ENCODE measurements around the gene FAM83C.
"Not testable (repeated sequence)": the region's sequence is repeated elsewhere in the genome, so short reads cannot be mapped to it uniquely, and the experiment has no call there.

FAM83C gene

DNA sequence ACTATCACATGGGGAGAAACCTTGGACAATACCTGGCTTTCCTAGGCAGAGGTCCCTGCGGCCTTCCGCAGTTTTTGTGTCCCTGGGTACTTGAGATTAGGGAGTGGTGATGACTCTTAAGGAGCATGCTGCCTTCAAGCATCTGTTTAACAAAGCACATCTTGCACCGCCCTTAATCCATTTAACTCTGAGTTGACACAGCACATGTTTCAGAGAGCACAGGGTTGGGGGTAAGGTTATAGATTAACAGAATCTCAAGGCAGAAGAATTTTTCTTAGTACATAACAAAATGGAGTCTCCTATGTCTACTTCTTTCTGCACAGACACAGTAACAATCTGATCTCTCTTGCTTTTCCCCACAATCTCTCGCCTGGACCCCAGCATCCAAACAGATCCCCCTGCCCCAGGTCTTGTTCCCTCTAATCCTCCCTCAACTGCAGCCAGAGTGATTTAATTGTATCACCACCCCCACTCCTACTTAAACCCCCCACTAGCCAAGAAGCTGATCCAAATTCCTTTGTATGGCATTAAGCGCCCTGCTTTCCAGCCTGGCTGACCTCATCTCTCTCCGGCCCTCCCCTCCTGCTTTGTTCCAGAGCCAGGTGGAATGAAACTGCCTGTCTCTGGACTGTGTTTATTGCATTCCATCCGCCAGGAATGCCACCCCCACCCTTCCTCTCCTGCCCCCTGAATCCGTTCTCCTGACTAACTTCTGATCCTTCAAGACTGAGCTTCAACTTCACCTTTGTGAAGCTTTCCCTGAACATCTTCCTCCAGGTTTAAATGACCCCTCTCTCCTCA lies 29.3 kb downstream of the FAM83C start:
- DNase-seq, result not testable (repeated sequence)

DNA sequence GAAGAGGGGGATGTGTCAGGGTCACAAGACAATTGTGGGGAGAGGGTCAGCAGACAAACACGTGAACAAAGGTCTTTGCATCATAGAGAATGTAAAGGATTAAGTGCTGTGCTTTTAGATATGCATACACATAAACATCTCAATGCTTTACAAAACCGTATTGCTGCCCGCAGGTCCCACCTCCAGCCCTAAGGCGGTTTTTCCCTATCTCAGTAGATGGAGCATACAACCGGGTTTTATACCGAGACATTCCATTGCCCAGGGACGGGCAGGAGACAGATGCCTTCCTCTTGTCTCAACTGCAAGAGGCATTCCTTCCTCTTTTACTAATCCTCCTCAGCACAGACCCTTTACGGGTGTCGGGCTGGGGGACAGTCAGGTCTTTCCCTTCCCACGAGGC lies 29.9 kb downstream of the FAM83C start:
- DNase-seq, result not testable (repeated sequence)

DNA sequence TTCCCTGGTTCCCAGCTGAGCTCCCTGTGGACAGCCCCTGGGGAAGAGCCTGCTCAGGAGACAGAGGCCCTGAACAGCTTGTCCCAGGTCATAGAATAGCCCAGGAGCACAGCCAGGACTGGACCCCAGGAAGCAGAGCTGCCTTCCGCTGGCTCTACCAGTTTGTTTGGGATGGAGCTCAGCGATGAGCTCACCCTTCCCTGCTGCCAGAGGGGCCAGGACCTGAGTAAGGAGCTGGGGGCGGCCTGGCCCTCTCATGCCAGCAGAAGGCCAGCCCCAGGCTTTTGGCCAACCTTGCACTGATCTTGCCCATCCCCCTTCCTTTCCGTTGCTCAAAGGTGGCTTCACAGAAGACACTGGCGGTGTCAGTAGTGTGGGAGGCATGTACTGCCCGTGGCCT lies 31.8 kb downstream of the FAM83C start:
- DNase-seq, result no peak

- DNase-seq, result no peak
Measured at GRCh38 chr20:35257175-35257909, 34.9 kb downstream of the FAM83C start.

- no peak for DNase-seq
Measured at GRCh38 chr20:35254448-35254999, 37.7 kb downstream of the FAM83C start.

DNA sequence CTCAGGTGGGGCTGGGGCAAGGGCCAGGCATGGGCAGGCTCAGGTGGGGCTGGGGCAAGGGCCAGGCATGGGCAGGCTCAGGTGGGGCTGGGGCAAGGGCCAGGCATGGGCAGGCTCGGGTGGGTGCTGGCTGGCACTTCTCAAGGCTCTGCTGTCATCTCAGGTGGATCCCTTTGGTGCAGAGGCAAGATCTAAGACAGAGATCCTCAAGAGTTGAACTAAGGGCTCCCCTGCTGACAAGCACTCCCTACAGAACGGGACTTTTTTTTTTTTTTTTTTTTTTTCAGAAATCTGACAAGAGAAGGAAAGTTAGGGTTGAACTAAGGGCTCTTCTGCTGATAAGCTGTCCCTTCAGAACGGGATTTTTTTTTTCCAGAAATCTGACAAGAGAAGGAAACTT lies 39.2 kb downstream of the FAM83C start:
- no peak for DNase-seq

DNA sequence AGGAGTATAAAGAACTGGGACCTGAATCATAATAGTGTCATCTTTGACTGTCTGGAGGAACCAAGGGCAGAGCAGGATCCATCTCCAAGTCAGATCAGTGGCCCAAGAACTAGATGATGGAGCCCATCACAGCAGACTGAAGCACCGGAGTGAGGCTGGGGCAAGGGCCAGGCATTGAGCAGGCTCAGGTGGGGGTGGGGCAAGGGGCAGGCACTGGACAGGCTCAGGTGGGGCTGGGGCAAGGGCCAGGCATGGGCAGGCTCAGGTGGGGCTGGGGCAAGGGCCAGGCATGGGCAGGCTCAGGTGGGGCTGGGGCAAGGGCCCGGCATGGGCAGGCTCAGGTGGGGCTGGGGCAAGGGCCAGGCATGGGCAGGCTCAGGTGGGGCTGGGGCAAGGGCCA lies 39.6 kb downstream of the FAM83C start:
- DNase-seq, result not testable (repeated sequence)

GRCh38 chr20:35252037-35252461 lies 40.2 kb downstream of the FAM83C start:
- no peak for DNase-seq

DNA sequence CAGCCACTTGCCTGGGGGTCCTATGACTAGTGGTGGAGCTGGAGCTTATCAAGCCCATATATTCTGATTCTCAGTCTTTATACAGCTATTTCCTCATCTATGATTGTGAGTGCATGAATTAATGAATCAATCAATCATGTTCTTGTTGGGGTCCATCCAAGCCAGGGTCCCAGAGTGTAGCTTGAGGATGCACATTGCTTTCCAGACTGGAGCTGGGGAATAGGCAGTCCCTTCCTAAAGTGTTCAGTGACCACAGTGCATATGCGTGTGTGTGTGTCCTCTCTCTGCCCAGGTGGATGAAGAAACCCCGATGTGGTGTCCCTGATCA lies 40.6 kb downstream of the FAM83C start:
- DNase-seq, result no peak

GRCh38 chr20:35248641-35249475 lies 43.4 kb downstream of the FAM83C start:
- DNase-seq, result no peak

DNA sequence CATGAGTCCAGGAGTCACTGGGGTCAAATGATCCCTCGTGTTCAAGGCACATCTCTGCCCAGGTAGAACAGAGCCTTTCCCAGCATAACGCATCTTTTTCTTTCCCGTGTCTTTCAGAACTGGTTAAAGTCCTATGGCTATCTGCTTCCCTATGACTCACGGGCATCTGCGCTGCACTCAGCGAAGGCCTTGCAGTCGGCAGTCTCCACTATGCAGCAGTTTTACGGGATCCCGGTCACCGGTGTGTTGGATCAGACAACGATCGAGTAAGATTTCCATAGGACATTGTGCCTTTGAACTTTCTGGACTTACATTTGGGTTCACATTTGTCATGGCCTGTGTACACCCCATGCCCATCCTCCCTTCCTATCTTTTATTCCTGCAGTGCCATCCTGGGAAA lies 45.5 kb downstream of the FAM83C start:
- no peak for DNase-seq

DNA sequence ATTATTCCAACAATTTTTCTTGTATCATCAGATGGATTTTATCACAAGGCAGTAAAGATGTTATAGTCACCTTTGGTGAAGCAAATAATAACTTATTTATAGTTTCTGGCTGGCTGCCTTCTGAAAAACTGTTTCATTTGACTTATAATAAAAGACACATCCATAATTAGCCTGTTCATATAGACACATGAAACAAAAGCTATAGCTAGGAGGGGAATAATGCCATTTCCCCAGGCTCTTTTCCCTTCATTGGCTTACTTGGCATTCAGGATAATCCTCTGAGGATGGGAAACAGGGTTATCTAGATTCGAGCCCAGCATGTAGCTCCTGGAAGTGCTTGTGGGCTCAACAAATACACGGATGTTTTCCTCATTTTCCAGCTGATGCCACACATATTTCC lies 48.2 kb downstream of the FAM83C start:
- no peak for DNase-seq

- DNase-seq, result no peak
Measured at GRCh38 chr20:35243317-35243716, 48.9 kb downstream of the FAM83C start.

DNA sequence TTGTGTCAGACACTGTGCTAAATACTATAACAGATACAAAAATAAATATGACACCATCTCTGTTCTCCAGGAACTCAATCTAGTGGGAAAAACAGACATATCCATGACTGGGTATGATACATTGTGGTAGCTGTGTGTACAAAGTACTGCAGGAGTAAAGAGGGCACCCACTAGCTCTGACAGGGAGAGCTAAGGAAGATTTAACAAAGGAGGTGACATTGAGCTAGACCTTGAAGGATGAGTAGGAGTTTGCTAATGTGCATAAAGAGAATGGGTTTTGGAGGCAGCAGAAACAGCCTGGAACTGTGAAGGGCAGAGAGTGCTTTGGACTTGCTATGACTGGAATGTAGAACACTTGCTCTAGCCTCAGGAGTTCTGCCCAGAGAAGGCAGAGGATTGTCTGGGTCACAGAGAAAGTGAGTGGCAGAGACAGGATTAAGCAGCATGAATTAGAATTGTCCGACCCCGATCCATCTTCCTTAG lies 51.4 kb downstream of the FAM83C start:
- no peak for DNase-seq

DNA sequence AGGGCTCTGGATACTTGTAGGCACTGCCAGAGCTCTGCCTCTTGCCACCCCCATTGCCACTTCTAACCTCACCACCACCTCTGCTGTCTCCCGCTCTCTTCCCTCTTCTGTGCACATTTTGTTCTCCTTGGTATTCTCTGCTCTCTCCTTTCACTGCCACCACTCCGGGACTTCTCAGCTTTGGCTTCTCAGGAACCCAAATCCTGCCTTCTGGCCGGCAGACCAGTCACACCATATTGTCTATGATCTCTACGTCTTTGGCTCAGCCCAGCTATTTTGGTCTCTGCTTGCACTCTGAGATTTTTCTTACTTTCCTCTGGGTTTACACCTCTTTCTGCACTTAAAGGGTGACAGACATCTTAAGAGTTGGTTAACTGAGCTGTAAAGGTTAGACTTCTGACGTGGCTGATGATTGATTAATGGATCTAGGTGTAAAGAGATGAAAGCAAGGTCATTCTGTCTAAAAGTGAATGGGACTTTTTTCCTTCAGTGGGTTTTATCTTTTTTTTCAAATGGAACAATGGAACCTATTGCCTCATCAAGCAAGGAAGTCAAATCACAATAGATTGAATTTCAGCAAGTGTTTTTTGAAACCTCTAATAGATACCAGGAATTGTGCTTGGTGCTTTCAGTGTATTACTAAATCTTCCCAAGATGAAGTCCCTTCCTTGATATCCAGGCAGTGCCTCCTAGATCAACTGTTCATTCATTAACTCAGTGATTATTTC lies 52.0 kb downstream of the FAM83C start:
- DNase-seq, result no peak

DNA sequence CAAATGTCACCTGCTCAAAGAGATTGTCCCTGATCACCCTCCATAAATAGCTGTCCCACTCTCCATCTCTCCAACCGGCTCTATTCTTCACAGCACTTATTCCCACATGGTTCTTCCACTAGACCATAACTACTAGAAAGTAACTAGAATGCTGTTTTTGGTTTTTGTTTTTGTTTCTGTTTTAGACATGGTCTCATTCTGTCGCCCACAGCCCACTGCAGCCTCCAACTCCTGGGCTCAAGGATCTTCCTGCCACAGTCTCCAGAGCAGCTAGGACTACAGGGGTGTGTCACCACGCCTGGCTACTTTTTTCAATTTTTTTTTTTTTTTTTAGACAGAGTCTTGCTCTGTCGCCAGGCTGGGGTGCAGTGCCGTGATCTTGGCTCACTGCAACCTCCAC lies 53.5 kb downstream of the FAM83C start:
- DNase-seq, result no peak

DNA sequence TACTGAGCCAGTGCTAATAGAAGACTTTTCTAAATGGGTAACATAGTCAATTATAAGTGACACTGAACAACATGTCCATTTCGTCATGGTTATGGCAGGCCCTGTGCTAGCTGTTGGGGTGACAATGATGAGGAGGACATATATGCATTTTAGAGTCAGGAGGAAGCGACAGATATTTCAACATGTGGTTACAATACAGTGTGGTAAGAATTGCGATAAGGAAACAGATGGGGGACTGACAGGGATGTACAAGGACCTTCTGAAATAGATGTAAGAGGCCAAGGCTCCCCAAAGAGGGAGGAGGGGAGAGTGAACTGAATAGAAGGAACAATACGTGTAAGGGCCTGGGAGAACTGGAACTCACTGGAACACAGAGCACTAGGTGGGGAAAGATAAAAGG lies 54.1 kb downstream of the FAM83C start:
- DNase-seq, result no peak

GRCh38 chr20:35237486-35237885 lies 54.7 kb downstream of the FAM83C start:
- no peak for DNase-seq

DNA sequence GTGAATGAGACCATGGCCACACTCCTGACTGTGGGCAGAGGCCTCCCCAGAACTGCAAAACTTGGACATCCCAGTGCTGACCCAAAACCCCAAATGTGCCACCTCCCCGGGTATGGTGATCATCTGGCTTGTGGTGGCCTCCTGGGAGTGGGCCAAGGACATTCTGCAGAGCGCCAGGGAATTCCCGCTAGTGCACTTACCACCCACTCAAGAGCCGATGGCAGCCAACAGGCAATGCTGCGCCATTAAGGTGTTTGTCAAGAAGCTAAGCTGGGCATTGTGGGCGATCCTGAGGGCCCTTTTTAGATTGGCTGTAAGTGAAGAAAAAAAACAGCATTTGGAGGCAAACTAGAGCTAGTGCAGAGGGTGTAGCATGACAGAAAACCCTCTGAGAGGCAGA lies 56.3 kb downstream of the FAM83C start:
- DNase-seq, result no peak
